GM13977 (cell line): Measurements from ENCODE around the gene DENND6B.

ENCODE experiments used
- DNase-seq: peaks from one replicate; pipeline ENCODE4 v3.0.0; 2012; ENCODE audit warnings: low spot score
- in situ Hi-C: fragments of 300-500 bp; cut with MboI; formaldehyde crosslinking; loops from one replicate; pipeline ENCODE4 v1.12.0; 2022; ENCODE audit warnings: low sequenced_read_pairs, low pct_unique_long_range_greater_than_20kb, mixed read lengths, inconsistent platforms; ENCODE audit not compliant: unreplicated experiment
- TF ChIP-seq, protein P1 (sequence below): IDR thresholded peaks from 2 replicates; pipeline ENCODE4 v1.5.1; 2012; ENCODE audit warnings: mild to moderate bottlenecking, control low read depth; ENCODE audit not compliant: insufficient read depth; ENCODE audit errors: extremely low read depth, missing control alignments

Gene DENND6B

GRCh38 chr22:50347157-50347556 lies 20.3 kb upstream of the DENND6B start:
- in situ Hi-C loops = no loop called here
- DNase-seq = no peak
- TF ChIP-seq, protein P1, sequence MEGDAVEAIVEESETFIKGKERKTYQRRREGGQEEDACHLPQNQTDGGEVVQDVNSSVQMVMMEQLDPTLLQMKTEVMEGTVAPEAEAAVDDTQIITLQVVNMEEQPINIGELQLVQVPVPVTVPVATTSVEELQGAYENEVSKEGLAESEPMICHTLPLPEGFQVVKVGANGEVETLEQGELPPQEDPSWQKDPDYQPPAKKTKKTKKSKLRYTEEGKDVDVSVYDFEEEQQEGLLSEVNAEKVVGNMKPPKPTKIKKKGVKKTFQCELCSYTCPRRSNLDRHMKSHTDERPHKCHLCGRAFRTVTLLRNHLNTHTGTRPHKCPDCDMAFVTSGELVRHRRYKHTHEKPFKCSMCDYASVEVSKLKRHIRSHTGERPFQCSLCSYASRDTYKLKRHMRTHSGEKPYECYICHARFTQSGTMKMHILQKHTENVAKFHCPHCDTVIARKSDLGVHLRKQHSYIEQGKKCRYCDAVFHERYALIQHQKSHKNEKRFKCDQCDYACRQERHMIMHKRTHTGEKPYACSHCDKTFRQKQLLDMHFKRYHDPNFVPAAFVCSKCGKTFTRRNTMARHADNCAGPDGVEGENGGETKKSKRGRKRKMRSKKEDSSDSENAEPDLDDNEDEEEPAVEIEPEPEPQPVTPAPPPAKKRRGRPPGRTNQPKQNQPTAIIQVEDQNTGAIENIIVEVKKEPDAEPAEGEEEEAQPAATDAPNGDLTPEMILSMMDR = no peak

DNA sequence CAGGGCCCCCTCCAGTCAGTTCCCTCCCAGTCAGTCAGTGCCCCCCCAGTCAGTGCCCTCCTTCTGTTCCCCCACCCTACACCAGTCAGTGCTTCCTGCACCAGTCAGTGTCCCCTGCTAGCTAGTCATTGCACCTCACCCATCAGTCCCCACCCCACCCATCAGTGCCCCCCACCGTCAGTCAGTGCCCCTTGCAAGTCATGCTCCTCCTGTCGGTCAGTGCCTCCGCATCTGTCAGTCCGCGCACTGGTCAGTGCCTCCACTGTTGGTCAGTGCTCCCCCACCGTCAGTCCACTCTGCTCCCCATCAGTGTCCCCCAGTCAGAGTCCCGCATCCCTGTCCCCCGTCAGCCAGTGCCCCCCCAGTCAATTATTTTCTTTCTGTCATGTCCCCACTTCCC lies 19.7 kb upstream of the DENND6B start:
- DNase-seq = no peak
- in situ Hi-C loops = no loop called here
- TF ChIP-seq, protein P1 = no peak

DNA sequence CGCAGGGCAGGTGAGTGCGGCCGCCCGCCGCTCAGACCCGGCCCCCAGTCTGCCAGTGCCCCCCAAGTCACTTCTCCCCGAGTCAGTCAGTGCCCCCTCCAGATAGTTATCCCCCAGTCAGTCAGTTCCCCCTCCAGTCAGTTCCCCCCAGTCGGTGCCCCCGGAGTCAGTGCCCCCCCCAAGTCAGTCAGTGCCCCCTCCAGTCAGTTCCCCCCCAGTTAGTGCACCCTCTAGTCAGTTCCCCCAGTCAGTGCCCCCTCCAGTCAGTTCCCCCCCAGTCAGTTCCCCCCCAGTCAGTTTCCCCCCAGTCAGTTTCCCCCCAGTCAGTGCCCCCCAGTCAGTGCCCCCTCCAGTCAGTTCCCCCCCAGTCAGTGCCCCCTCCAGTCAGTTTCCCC lies 16.7 kb upstream of the DENND6B start:
- TF ChIP-seq, protein P1 = no peak
- no peak for DNase-seq
- in situ Hi-C loops = no loop called here

DNA sequence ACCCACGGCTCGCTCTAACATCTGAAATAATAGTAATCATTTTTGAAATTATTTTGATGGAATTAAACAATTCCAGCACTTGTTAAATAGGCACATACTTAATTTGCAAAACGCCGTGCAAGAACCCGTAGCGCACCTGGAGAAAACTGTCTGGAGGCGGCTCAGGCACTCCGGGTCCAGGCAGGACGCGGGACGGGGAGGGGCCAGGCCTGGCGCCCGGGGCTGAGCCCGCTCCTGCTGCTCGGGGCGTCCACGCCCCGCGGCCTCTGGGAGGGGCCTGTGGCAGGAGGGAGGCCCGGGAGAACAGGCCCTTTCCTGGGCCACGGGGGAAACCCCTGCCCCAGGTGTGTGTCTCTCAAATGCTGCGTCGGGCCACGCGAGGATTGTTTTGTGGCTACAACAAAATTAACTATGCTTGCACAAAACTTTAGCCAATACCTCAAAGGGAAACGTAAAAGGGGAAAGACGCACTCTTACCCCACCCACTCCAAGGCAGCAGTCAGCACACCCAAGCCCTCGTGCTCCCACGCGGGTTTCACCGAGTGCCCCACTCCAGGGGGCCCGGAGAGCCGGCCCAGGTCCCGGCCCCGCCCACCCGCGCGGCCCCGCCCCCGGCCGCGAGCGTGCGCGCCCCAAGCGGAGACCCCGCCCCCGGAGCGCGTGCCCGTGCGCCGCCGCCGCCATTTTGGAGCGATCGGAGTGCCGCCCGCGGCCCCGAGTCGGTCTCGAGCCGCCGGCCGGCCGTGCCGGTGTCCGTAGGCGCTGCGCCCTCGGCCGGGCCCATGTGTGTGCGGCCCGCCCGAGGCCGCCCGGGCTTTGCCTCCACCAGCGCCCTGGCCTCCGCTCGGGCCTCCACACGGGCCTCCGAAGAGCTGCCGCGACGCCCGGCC lies 16.1 kb upstream of the DENND6B start, which contains the start of gene PPP6R2:
TSS of gene PPP6R2 (plus strand) at position 677 of the 890 bp plus-strand sequence. CDS start 50,582 bp downstream, outside the sequence.
- TF ChIP-seq, protein P1 = no peak
- in situ Hi-C loops = no loop called here
- DNase-seq = peak; percentile 93

DNA sequence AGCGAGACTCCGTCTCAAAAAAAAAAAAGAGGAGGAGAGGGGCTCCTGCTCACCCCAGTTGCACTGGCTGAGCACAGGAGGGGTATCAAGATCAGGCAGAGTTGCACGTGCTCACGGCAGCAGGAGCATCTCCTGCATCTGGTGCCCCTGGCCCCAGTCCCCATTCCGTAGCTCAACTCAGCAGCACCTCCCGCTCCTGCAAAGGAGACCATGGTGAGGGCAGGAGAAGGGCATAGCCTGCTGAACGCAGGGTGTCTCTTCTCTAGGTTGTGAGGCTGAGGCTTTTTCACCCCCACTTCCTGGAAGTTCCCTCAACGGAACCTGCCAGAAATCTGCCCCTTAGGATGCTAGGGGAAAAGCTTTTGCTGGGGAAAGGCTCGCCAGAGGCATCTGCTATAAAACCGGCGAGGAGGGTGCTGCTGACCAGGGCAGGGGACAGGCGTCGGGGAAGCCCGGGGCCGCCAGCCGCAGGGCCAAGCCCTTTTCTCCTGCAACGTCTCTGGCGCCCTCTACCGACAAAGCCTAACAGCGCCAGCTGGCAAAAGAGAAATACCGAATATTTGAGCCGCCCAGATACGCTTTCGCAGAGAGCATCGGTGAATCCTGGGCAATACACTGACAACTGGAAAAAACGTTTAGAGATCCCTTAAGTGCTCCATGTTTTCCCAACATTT lies 15.3 kb upstream of the DENND6B start:
- DNase-seq = peak; percentile 82
- TF ChIP-seq, protein P1 = peak; percentile 98
- in situ Hi-C loops = no loop called here

- no peak for DNase-seq
- TF ChIP-seq, protein P1 = no peak
- in situ Hi-C loops = no loop called here
These were observed 13.4 kb upstream of the DENND6B start for GRCh38 chr22:50339945-50340879.
